Type B pancreatic cell (in vitro differentiated cells): Measurements from ENCODE around the gene CMAS. TPM values are rescaled to one million over a fixed set of nuclear protein-coding genes. Genes with fewer than 3 reads are reported as not detected.
"Not testable (repeated sequence)": the region's sequence is repeated elsewhere in the genome, so short reads cannot be mapped to it uniquely, and the experiment has no call there.

Experiments
- DNase-seq: peaks from one replicate; pipeline ENCODE4 v3.0.0; 2021; ENCODE audit warnings: mixed read lengths; ENCODE audit not compliant: unreplicated experiment; ENCODE audit errors: extremely low spot score
- H3K27ac Mint-ChIP-seq: 2 replicates; pipeline ENCODE4 v1.8.0; 2021; ENCODE audit warnings: mild to moderate bottlenecking, mixed read lengths
- H3K27me3 Mint-ChIP-seq: 2 replicates; pipeline ENCODE4 v1.8.0; 2021; ENCODE audit warnings: mixed read lengths
- H3K36me3 Mint-ChIP-seq: 2 replicates; pipeline ENCODE4 v1.8.0; 2021; ENCODE audit warnings: mixed read lengths
- H3K4me1 Mint-ChIP-seq: one replicate; pipeline ENCODE4 v1.8.0; 2021; ENCODE audit warnings: mixed read lengths; ENCODE audit not compliant: unreplicated experiment
- H3K4me3 Mint-ChIP-seq: 2 replicates; pipeline ENCODE4 v1.8.0; 2021; ENCODE audit warnings: mild to moderate bottlenecking, mixed read lengths
- H3K9me3 Mint-ChIP-seq: 2 replicates; pipeline ENCODE4 v1.8.0; 2021; ENCODE audit warnings: mixed read lengths
- CTCF ChIP-seq: fragments of 200-600 bp; sonication (generic); conservative IDR thresholded peaks from 2 replicates; pipeline ENCODE4 v1.5.0; 2021; ENCODE audit warnings: antibody characterized with exemption, mild to moderate bottlenecking
- total RNA-seq: library from RNA; stranded (reverse); gene quantifications from 2 replicates; pipeline ENCODE4 v1.2.1, GENCODE V29; 2021; ENCODE audit warnings: low replicate concordance

CMAS gene
- total RNA-seq, 1 donor from 2014 or later: 33.3 TPM

GRCh38 chr12:22082190-22082701 is 36.2 kb downstream of the CMAS start:
- Mint-ChIP-seq H3K27ac (no peak overlapping the region), H3K27me3 (peaks cover 3% of the 10 kb centered on the region), H3K4me3 (no peak overlapping the region), H3K4me1 (no peaks in the 10 kb centered on the region), H3K36me3 (no peaks in the 10 kb centered on the region), H3K9me3 (no peaks in the 10 kb centered on the region)
- TF ChIP-seq CTCF: no peak
- no peak for DNase-seq

GRCh38 chr12:22083167-22083566 is 37.1 kb downstream of the CMAS start:
- H3K36me3 Mint-ChIP-seq: no peaks in the 10 kb centered on the region
- H3K4me3 Mint-ChIP-seq: no peak overlapping the region
- peak; percentile 73 for TF ChIP-seq CTCF
- no peak for DNase-seq
- H3K9me3 Mint-ChIP-seq: no peaks in the 10 kb centered on the region
- H3K27me3 Mint-ChIP-seq: peaks cover 6% of the 10 kb centered on the region
- H3K4me1 Mint-ChIP-seq: no peaks in the 10 kb centered on the region
- H3K27ac Mint-ChIP-seq: no peak overlapping the region

GRCh38 chr12:22084852-22085251 is 38.8 kb downstream of the CMAS start:
- Mint-ChIP-seq H3K27ac (no peak overlapping the region), H3K4me1 (no peaks in the 10 kb centered on the region), H3K36me3 (no peaks in the 10 kb centered on the region), H3K27me3 (peaks cover 12% of the 10 kb centered on the region), H3K9me3 (peaks cover 1% of the 10 kb centered on the region), H3K4me3 (no peak overlapping the region)
- no peak for DNase-seq
- no peak for TF ChIP-seq CTCF

GRCh38 chr12:22088886-22089285 is 42.9 kb downstream of the CMAS start:
- Mint-ChIP-seq H3K27me3 (peaks cover 16% of the 10 kb centered on the region), H3K36me3 (peaks cover 6% of the 10 kb centered on the region), H3K27ac (no peak overlapping the region), H3K4me1 (no peaks in the 10 kb centered on the region), H3K9me3 (peaks cover 9% of the 10 kb centered on the region), H3K4me3 (no peak overlapping the region)
- TF ChIP-seq CTCF: no peak
- no peak for DNase-seq

GRCh38 chr12:22089486-22089885 is 43.5 kb downstream of the CMAS start:
- H3K27ac Mint-ChIP-seq: no peak overlapping the region
- no peaks in the 10 kb centered on the region for H3K4me1 Mint-ChIP-seq
- H3K36me3 Mint-ChIP-seq: peaks cover 6% of the 10 kb centered on the region
- TF ChIP-seq CTCF: no peak
- DNase-seq: no peak
- peaks cover 9% of the 10 kb centered on the region for H3K9me3 Mint-ChIP-seq
- H3K27me3 Mint-ChIP-seq: peaks cover 16% of the 10 kb centered on the region
- no peak overlapping the region for H3K4me3 Mint-ChIP-seq

- H3K4me3 Mint-ChIP-seq, DNase-seq, H3K27ac Mint-ChIP-seq, H3K9me3 Mint-ChIP-seq, H3K4me1 Mint-ChIP-seq, H3K36me3 Mint-ChIP-seq: not testable (repeated sequence)
- peaks cover 25% of the 10 kb centered on the region for H3K27me3 Mint-ChIP-seq
Measured at GRCh38 chr12:22099062-22099461, 53.0 kb downstream of the CMAS start.
